Measurements from ENCODE around the gene ATP6V1F.

DNA sequence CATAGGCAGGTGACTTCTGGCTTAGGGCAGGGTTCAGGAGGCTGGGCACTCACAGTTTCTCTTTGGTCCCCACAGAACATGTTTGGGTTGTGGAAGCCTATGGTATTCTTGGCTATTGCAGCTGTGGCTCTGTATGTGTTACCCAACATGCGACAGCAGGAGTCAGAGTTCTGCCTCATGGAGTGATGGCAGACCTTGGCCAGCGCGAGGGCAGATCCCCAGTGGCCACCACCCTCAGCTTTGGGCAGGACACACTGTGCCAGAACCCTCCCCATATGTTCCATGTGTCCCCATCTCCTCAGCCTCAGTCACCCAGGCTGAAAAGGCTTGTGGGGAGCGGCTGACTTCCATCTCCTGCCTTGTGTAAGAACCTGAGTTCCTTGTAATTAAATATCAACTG is 40.9 kb upstream of the ATP6V1F start:
- TF ChIP-seq, protein P1, sequence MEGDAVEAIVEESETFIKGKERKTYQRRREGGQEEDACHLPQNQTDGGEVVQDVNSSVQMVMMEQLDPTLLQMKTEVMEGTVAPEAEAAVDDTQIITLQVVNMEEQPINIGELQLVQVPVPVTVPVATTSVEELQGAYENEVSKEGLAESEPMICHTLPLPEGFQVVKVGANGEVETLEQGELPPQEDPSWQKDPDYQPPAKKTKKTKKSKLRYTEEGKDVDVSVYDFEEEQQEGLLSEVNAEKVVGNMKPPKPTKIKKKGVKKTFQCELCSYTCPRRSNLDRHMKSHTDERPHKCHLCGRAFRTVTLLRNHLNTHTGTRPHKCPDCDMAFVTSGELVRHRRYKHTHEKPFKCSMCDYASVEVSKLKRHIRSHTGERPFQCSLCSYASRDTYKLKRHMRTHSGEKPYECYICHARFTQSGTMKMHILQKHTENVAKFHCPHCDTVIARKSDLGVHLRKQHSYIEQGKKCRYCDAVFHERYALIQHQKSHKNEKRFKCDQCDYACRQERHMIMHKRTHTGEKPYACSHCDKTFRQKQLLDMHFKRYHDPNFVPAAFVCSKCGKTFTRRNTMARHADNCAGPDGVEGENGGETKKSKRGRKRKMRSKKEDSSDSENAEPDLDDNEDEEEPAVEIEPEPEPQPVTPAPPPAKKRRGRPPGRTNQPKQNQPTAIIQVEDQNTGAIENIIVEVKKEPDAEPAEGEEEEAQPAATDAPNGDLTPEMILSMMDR (IDR thresholded peaks at IDR 0.05), result no peak
- TF ChIP-seq ZFX (IDR thresholded peaks at IDR 0.05; ENCODE audit: borderline replicate concordance), result no peak

Data from 22Rv1 (cell line).